Caco-2 (cell line): Measurements from ENCODE around the gene HPGDS. TPM values are rescaled to one million over a fixed set of nuclear protein-coding genes. Genes with fewer than 3 reads are reported as not detected.

Experiments used
- BruUV-seq: library from RNA; stranded (reverse); fragments of 400-500 nt; replicated peaks from 2 replicates; lab custom pipeline; 2021; lab: Mats Ljungman, UMichigan
- CTCF ChIA-PET: fragments of 300-600 bp; sonication (Branson Sonifier 250); formaldehyde crosslinking; loops from one replicate; lab custom pipeline; 2022; ENCODE audit warnings: antibody characterized with exemption; lab: Charles Lee
- POLR2A ChIA-PET: fragments of 300-600 bp; sonication (Branson Sonifier 250); formaldehyde crosslinking; loops from one replicate; lab custom pipeline; 2022; ENCODE audit warnings: antibody characterized with exemption; lab: Charles Lee
- DNase-seq, 2 experiments: peaks; one replicate each; pipeline versions ENCODE4 v3.0.0 to v3.0.0-alpha.2; 2020 to 2022
- H3K27me3 ChIP-seq: replicated peaks from 2 replicates; pipeline ENCODE4 v1.6.0; 2011; ENCODE audit warnings: low read length; ENCODE audit not compliant: control insufficient read depth, insufficient read depth
- H3K36me3 ChIP-seq: 2 replicates; pipeline ENCODE4 v1.5.1; 2011; ENCODE audit warnings: low read length; ENCODE audit not compliant: control insufficient read depth, insufficient read depth
- H3K4me1 ChIP-seq: fragments of 250-450 bp; sonication (Bioruptor Pico); 2 replicates; pipeline ENCODE4 v1.5.1; 2020; ENCODE audit warnings: mild to moderate bottlenecking
- H3K4me3 ChIP-seq: 2 replicates; pipeline ENCODE4 v1.5.1; 2011; ENCODE audit warnings: low read depth, mild to moderate bottlenecking, control low read depth, low read length
- H3K9me3 ChIP-seq: fragments of 250-450 bp; sonication (Bioruptor Pico); 2 replicates; pipeline ENCODE4 v1.5.1; 2020; ENCODE audit warnings: mild to moderate bottlenecking, moderate library complexity
- H3K27ac Mint-ChIP-seq: one replicate; pipeline ENCODE4 v1.8.0; 2022; ENCODE audit warnings: mixed read lengths; ENCODE audit not compliant: unreplicated experiment
- H3K27me3 Mint-ChIP-seq: one replicate; pipeline ENCODE4 v1.8.0; 2022; ENCODE audit warnings: mixed read lengths; ENCODE audit not compliant: insufficient read depth, unreplicated experiment
- H3K36me3 Mint-ChIP-seq: one replicate; pipeline ENCODE4 v1.8.0; 2022; ENCODE audit warnings: mild to moderate bottlenecking, mixed read lengths; ENCODE audit not compliant: insufficient read depth, unreplicated experiment
- H3K4me1 Mint-ChIP-seq: one replicate; pipeline ENCODE4 v1.8.0; 2022; ENCODE audit warnings: low read depth, mixed read lengths; ENCODE audit not compliant: unreplicated experiment
- H3K4me3 Mint-ChIP-seq: one replicate; pipeline ENCODE4 v1.8.0; 2022; ENCODE audit warnings: mild to moderate bottlenecking, moderate library complexity, mixed read lengths; ENCODE audit not compliant: unreplicated experiment
- H3K9me3 Mint-ChIP-seq: one replicate; pipeline ENCODE4 v1.8.0; 2022; ENCODE audit warnings: mixed read lengths; ENCODE audit not compliant: unreplicated experiment
- CTCF ChIP-seq, 2 experiments: fragments of 200-600 bp in 1 of 2; IDR thresholded peaks; 1 replicate in 1 of 2; 2 replicates in 1 of 2; pipeline versions ENCODE4 v1.5.1 to v1.8.0; 2011 to 2022; ENCODE audit warnings: antibody characterized with exemption in 1 of 2, control low read depth in 1 of 2, inconsistent platforms in 1 of 2, low read depth in 1 of 2, low read length in 1 of 2, mild to moderate bottlenecking in 1 of 2, moderate library complexity in 1 of 2; ENCODE audit not compliant: insufficient read depth in 1 of 2, severe bottlenecking in 1 of 2, unreplicated experiment in 1 of 2
- intact Hi-C: fragments of 100-400 bp; cut with micrococcal nuclease; formaldehyde crosslinking; loops from one replicate; pipeline ENCODE4 v1.10.0; 2022; ENCODE audit not compliant: unreplicated experiment
- total RNA-seq: library from RNA; stranded (reverse); gene quantifications from 2 replicates; pipeline ENCODE4 v1.2.3, GENCODE V29; 2022

The HPGDS gene
- total RNA-seq, 1 experiment from 2014 or later, result not detected

DNA sequence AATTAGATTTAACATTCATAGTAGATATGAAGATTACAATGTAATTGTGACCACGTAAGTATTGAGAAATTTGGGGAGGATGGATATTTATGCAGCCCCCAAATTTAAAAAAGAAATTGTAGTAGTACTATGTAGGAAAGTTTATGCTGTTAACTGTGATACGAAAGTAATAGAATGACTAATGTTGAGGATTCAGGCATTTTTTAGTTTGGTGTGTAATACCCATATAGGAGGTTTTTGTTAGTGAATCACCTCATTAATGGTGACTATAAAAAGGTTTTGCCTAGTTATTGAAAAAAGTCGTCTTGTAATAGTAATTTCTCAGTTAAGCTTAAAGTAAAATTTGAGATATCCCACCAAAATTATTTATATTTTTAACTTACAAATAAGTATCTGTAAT, 67.7 kb downstream of the HPGDS start:
- H3K4me3 Mint-ChIP-seq, result no peak overlapping the region
- Histone ChIP-seq H3K9me3 (no peaks in the 10 kb centered on the region), H3K4me1 (no peaks in the 10 kb centered on the region), H3K4me3 (no peak overlapping the region), H3K36me3 (no peaks in the 10 kb centered on the region), H3K27me3 (no peaks in the 10 kb centered on the region)
- peaks cover 26% of the 10 kb centered on the region for H3K36me3 Mint-ChIP-seq
- TF ChIP-seq CTCF (IDR thresholded peaks at IDR 0.05; ENCODE audit: insufficient read depth in 1 of 2, low read depth in 1 of 2, low read length in 1 of 2, severe bottlenecking in 1 of 2, unreplicated experiment in 1 of 2), result no peak
- CTCF ChIA-PET, result no interaction called here
- no peaks in the 10 kb centered on the region for H3K27me3 Mint-ChIP-seq
- BruUV-seq, result no TSS peak
- POLR2A ChIA-PET, result no interaction called here
- no peak overlapping the region for H3K27ac Mint-ChIP-seq
- peaks cover 7% of the 10 kb centered on the region for H3K4me1 Mint-ChIP-seq
- H3K9me3 Mint-ChIP-seq, result no peaks in the 10 kb centered on the region
- intact Hi-C loops, result no loop called here
- no peak for DNase-seq

GRCh38 chr4:94271248-94271647, 71.4 kb downstream of the HPGDS start:
- peaks cover 7% of the 10 kb centered on the region for H3K4me1 Mint-ChIP-seq
- TF ChIP-seq CTCF (IDR thresholded peaks at IDR 0.05; ENCODE audit: insufficient read depth in 1 of 2, low read depth in 1 of 2, low read length in 1 of 2, severe bottlenecking in 1 of 2, unreplicated experiment in 1 of 2), result no peak
- intact Hi-C loops, result no loop called here
- no peak for DNase-seq
- no peaks in the 10 kb centered on the region for H3K9me3 ChIP-seq
- H3K27ac Mint-ChIP-seq, result no peak overlapping the region
- no peak overlapping the region for H3K4me3 Mint-ChIP-seq
- no peaks in the 10 kb centered on the region; the same call in 1 of the 2 replicates for H3K36me3 ChIP-seq
- no TSS peak for BruUV-seq
- no peak overlapping the region for H3K4me3 ChIP-seq
- H3K27me3 ChIP-seq, result no peaks in the 10 kb centered on the region
- H3K36me3 Mint-ChIP-seq, result peaks cover 19% of the 10 kb centered on the region
- ChIA-PET POLR2A (no interaction called here), CTCF (no interaction called here)
- H3K27me3 Mint-ChIP-seq, result no peaks in the 10 kb centered on the region
- no peaks in the 10 kb centered on the region for H3K9me3 Mint-ChIP-seq
- H3K4me1 ChIP-seq, result no peaks in the 10 kb centered on the region

DNA sequence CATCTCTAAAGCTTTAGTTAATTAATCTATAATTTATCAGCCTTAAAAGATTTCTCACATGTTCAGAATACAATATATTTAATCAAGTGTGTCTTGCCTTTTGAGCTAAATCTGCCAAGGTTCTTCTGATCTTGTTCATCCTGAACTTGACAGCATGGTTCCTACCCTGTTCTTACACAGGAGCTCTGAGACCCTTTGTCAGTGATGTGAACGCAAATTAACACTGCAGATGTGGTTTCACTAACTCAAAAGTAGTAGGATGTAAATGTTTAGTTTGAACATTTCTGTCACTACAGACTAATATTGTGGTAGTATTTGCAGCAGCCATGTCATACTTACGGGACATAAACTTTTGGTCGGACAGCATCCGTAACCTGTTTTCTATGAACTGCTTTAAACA, 75.6 kb downstream of the HPGDS start:
- ChIA-PET POLR2A (no interaction called here), CTCF (no interaction called here)
- no peaks in the 10 kb centered on the region for H3K4me1 ChIP-seq
- Mint-ChIP-seq H3K27ac (no peak overlapping the region), H3K36me3 (peaks cover 19% of the 10 kb centered on the region), H3K4me3 (no peak overlapping the region), H3K4me1 (peaks cover 7% of the 10 kb centered on the region), H3K9me3 (no peaks in the 10 kb centered on the region), H3K27me3 (no peaks in the 10 kb centered on the region)
- BruUV-seq, result no TSS peak
- DNase-seq, result no peak
- no peak overlapping the region for H3K4me3 ChIP-seq
- intact Hi-C loops, result no loop called here
- H3K9me3 ChIP-seq, result no peaks in the 10 kb centered on the region
- no peaks in the 10 kb centered on the region for H3K27me3 ChIP-seq
- no peak for TF ChIP-seq CTCF (IDR thresholded peaks at IDR 0.05; ENCODE audit: insufficient read depth in 1 of 2, low read depth in 1 of 2, low read length in 1 of 2, severe bottlenecking in 1 of 2, unreplicated experiment in 1 of 2)
- no peaks in the 10 kb centered on the region; the same call in 1 of the 2 replicates for H3K36me3 ChIP-seq
